Subcutaneous abdominal adipose tissue (tissue), 5 donors: Measurements from ENCODE around the gene REPS2.

ENCODE experiments used
- H3K27ac ChIP-seq: one replicate; pipeline ENCODE4 v1.7.0; 2013; ENCODE audit warnings: low read depth, mild to moderate bottlenecking, inconsistent platforms, low read length, moderate library complexity
- H3K27me3 ChIP-seq, 5 donors: one replicate each; pipeline ENCODE4 v1.7.0; 2013; ENCODE audit warnings: low read length in 5 of 5, inconsistent platforms in 1 of 5; ENCODE audit not compliant: control insufficient read depth in 5 of 5, insufficient read depth in 4 of 5
- H3K36me3 ChIP-seq, 5 donors: one replicate each; pipeline ENCODE4 v1.7.0; 2013; ENCODE audit warnings: low read length in 5 of 5; ENCODE audit not compliant: control insufficient read depth in 5 of 5, insufficient read depth in 5 of 5
- H3K4me1 ChIP-seq, 5 donors: one replicate each; pipeline ENCODE4 v1.7.0; 2013; ENCODE audit warnings: low read length in 5 of 5, mild to moderate bottlenecking in 3 of 5, moderate library complexity in 1 of 5; ENCODE audit not compliant: control insufficient read depth in 5 of 5, insufficient read depth in 5 of 5
- H3K4me3 ChIP-seq, 5 donors: one replicate each; pipeline ENCODE4 v1.7.0; 2013; ENCODE audit warnings: low read length in 5 of 5, low read depth in 1 of 5
- H3K9ac ChIP-seq, 5 donors: one replicate each; pipeline ENCODE4 v1.7.0; 2013; ENCODE audit warnings: low read length in 5 of 5, mild to moderate bottlenecking in 4 of 5, moderate library complexity in 3 of 5
- H3K9me3 ChIP-seq, 5 donors: one replicate each; pipeline ENCODE4 v1.7.0; 2013; ENCODE audit warnings: low read length in 5 of 5; ENCODE audit not compliant: control insufficient read depth in 5 of 5
- donor health status: healthy.
- donor health status: healthy.
- donor health status: healthy.
- donor health status: healthy.
- donor health status: healthy.

Gene REPS2

DNA sequence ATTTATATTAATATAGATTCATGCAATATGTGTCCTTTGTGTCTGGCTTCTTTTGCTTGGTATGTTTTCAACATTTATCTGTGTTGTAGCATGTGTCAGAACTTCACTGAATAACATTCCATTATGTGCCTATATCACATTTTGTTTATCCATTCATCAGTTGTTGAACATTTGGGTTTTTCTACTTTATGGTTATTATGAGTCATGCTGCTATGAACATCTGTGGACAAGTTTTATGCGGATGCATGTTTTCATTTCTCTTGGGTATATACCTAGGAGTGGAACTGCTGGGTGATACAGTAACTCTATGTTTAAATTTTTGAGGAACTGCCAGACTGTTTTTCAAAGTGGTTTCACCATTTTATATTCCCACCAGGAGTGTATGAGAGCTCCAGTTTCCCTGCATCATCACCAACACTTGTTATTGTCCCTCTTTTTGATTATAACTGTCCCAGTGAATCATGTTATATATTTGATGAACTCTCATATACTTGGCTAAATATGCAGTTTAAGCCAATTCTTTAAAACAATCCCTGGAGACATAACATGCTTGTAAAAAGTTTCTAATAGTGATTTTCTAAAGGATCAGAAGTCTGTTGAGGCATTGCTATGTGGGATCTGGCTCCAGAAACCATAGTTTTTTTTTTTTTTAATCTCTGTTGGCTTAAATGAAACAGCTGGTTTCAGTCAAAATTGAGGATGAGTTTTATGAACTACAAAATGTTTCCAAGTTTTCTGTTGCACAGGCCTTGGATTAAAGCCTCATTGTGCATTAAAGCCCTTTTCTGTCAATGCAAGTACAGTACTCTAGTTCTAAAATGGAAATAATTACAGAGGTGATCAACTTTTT lies 21.6 kb upstream of the REPS2 start:
- peaks cover 0 to 5% (median 0%) of the 10 kb centered on the region in 5 donors for H3K27me3 ChIP-seq
- no peaks in the 10 kb centered on the region for H3K36me3 ChIP-seq
- peaks cover 0 to 11% (median 6%) of the 10 kb centered on the region in 5 donors for H3K9me3 ChIP-seq
- no peak overlapping the region for H3K27ac ChIP-seq
- H3K4me1 ChIP-seq, result no peaks in the 10 kb centered on the region
- H3K4me3 ChIP-seq, result no peak overlapping the region
- no peak overlapping the region for H3K9ac ChIP-seq

DNA sequence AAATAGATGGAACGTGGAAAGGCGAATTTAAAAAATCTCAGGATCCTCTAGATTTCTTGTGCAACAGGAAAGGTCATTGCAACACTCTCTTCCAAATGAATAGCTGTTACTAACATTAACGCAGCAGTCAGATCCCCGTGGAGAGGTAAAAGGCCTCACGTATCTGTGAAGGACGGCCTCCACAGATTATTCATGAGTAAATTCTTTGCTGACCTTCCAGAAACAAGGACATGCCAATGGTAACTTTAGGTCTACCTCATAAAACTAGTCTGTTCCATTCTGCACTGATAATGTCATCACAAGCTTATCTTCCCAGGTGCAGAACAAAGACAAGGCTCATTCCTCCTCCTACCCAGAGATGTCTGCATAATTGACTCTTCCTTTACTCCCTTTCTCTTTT lies 16.1 kb upstream of the REPS2 start:
- Histone ChIP-seq H3K4me3 (no peak overlapping the region), H3K27me3 (peaks cover 3 to 17% (median 8%) of the 10 kb centered on the region in 5 donors), H3K36me3 (no peaks in the 10 kb centered on the region), H3K4me1 (no peaks in the 10 kb centered on the region), H3K9ac (no peak overlapping the region), H3K9me3 (no peaks in the 10 kb centered on the region), H3K27ac (no peak overlapping the region)

DNA sequence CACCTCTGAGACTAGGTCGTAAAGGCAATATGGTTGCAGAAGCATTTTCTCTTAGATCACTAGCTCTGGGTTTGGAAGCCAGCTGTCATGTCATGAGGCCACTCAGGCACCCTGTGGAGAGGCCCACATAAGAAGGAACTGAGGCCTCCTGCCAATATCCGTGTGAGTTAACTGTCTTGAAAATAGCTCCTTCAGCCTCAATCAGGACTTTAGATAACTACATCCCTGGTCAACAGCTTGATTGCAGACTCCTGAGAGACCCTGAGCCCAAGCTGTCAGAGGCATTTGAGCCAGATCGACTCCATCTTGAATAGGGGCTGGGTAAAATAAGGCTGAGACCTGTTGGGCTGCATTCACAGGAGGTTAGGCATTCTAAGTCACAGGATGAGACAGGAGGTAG lies 15.1 kb upstream of the REPS2 start:
- H3K27ac ChIP-seq, result no peak overlapping the region
- H3K9ac ChIP-seq, result no peak overlapping the region
- no peak overlapping the region for H3K4me3 ChIP-seq
- H3K9me3 ChIP-seq, result no peaks in the 10 kb centered on the region
- no peaks in the 10 kb centered on the region for H3K4me1 ChIP-seq
- H3K27me3 ChIP-seq, result peaks cover 3 to 17% (median 10%) of the 10 kb centered on the region in 5 donors
- no peaks in the 10 kb centered on the region for H3K36me3 ChIP-seq

DNA sequence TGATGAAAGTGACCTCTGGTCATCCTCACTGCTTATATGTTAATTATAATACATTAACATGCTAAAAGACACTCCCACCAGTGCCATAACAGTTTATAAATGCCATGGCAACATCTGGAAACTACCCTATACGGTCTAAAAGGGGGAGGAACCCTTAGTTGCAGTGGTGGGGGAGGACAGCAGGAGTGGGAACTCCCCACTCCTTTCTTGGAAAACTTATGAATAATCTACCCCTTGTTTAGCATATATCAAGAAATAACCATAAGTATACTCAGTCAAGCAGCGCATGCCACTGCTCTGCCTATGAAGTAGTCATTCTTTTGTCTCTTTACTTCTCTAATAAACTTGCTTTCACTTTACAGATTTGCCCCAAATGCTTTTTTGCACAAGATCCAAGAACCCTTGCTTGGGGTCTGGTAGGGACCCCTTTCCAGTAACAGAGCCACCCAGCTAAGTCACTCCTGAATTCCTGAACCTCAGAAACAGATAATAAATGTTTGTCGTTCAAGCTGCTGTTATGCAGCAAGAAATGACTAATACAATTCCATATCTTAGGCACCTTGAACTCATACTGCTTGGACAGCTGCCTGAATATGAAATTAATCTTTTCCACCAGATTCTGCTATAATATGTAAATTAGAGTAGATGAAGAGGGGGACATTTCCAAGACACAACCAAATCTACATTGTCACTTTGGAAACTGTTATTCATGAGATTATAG lies 14.4 kb upstream of the REPS2 start:
- no peaks in the 10 kb centered on the region for H3K36me3 ChIP-seq
- no peak overlapping the region for H3K9ac ChIP-seq
- H3K4me1 ChIP-seq, result no peaks in the 10 kb centered on the region
- no peak overlapping the region for H3K27ac ChIP-seq
- H3K27me3 ChIP-seq, result peaks cover 3 to 17% (median 10%) of the 10 kb centered on the region in 5 donors
- no peaks in the 10 kb centered on the region for H3K9me3 ChIP-seq
- no peak overlapping the region for H3K4me3 ChIP-seq

DNA sequence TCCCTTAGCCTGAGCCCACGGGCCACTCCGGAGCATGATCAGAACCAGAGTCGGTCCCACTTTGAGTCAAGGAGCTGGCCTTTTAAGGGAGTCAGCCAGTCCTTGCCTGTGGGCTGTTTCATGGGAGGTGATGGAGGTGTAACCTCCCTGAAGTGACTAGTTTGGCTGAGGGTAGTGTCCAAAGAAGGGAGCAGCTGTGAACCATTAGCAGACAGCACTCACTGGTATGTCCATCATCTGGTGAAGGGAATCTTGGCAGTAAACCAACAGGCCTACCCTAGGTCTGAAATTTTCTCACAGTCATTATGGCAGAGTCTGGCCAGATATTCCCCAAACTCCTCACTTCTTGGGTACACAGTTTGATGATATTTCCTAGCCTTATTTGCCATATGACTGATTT lies 12.3 kb upstream of the REPS2 start:
- Histone ChIP-seq H3K9me3 (peaks cover 0 to 9% (median 4%) of the 10 kb centered on the region in 5 donors), H3K27me3 (peaks cover 3 to 20% (median 8%) of the 10 kb centered on the region in 5 donors), H3K4me3 (no peak overlapping the region), H3K27ac (no peak overlapping the region), H3K36me3 (no peaks in the 10 kb centered on the region), H3K9ac (no peak overlapping the region), H3K4me1 (no peaks in the 10 kb centered on the region)

DNA sequence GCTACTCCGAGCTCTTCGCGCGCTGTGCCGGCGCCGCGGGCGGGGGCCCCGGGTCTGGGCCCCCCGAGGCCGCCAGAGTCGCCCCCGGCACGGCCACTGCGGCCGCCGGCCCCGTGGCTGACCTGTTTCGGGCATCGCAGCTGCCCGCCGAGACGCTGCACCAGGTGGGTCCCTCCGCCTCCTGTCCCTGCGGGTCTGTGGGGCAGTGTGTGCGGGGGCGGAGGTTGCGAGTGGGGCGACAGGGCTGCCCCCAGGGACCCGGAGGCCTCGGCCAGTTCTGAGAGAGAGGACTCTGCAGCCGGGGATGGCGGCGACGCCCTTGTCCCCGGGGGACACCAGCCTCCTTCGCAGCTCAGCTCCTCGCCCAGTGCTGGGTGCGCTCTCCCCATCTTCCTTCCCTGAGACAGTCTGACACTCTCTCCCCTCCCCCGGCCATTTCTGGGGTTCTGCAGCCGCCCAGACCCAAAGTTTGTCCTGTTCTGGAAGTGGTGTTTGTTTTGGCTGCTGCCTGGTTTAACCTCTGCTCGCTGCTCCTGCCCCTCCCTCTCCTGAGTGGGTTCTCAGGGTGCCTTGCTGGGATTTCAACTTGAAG lies 609 bp downstream of the REPS2 start:
- peaks cover 0 to 10% (median 7%) of the 10 kb centered on the region in 5 donors for H3K27me3 ChIP-seq
- peak overlapping the region in 2 of 5 donors; percentile 47 to 51 for H3K9ac ChIP-seq
- H3K4me1 ChIP-seq, result peaks cover 0 to 14% (median 6%) of the 10 kb centered on the region in 5 donors
- no peak overlapping the region for H3K27ac ChIP-seq
- H3K4me3 ChIP-seq, result peak overlapping the region; percentile 58 to 68 (median 63)
- H3K9me3 ChIP-seq, result peaks cover 0 to 6% (median 5%) of the 10 kb centered on the region in 5 donors
- H3K36me3 ChIP-seq, result no peaks in the 10 kb centered on the region

DNA sequence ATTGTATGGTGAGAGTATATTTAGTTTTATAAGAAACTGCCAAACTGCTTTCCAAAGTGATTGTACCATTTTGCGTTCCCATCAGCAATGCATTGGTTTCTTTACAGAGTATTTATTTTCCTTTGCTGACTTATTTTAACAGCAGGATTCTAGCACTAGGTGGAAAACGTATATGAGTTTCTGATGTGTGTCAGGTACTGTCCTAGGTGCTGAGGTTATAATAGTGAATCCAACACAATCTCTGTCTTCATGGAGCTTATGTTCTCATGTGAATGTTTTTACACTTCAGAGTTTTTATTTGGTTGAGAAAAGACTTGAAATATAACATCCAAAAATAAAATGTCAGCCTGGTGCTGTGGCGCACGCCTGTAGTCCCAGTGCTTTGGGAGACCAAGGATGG lies 4.0 kb downstream of the REPS2 start:
- H3K27me3 ChIP-seq, result peaks cover 2 to 14% (median 10%) of the 10 kb centered on the region in 5 donors
- no peaks in the 10 kb centered on the region for H3K36me3 ChIP-seq
- H3K27ac ChIP-seq, result no peak overlapping the region
- H3K4me3 ChIP-seq, result no peak overlapping the region
- no peaks in the 10 kb centered on the region for H3K9me3 ChIP-seq
- no peak overlapping the region for H3K9ac ChIP-seq
- H3K4me1 ChIP-seq, result peaks cover 0 to 14% (median 6%) of the 10 kb centered on the region in 5 donors

DNA sequence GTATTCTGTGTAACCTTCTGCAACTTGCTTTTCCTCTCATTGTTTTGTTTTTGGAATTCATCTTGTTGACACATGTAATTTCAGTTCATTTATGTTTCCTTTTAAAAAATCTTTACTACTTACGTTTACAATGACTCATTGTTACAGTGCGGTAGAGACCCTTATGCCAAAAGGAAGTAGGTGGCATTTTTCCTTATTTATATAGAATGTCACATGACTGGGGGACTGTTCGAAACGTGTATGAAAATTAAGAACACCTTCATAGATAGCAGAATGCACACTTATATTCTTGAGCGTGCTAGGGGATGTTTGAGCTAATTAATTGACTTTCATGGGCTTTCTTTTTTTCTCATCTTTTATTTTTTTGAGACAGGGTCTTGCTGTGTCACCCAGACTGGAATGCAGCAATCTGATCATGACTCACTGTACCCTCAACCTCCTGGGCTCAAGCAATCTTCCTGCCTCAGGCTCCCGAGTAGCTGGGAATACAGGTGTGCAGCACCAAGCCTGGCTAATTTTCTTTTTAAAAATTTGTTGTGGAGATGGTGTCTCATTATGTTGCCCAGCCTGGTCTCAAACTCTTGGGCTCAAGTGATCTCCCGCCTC lies 7.3 kb downstream of the REPS2 start:
- Histone ChIP-seq H3K27me3 (peaks cover 3 to 19% (median 15%) of the 10 kb centered on the region in 5 donors), H3K4me1 (peaks cover 0 to 7% (median 2%) of the 10 kb centered on the region in 5 donors), H3K36me3 (no peaks in the 10 kb centered on the region), H3K9ac (no peak overlapping the region), H3K4me3 (no peak overlapping the region), H3K27ac (no peak overlapping the region), H3K9me3 (no peaks in the 10 kb centered on the region)

DNA sequence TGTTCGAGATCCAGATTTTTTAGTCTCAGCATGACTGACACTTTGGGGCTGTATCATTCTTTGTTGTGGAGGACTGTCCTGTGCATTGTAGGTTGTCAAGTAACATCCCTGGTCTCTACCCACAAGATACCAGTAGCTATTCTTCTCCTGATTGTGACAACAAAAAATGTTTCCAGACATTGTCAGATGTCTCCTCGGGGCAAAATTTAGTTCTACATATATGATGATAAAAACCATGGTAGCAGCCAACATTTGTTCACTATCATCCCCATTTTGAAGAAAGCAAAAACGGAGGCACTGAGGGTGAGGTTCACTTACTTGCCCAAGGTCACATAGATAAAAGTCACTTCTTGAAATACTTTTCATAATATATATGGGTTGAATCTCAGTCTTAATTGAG lies 11.3 kb downstream of the REPS2 start:
- Histone ChIP-seq H3K9ac (no peak overlapping the region), H3K4me3 (no peak overlapping the region), H3K36me3 (no peaks in the 10 kb centered on the region), H3K27me3 (peaks cover 5 to 19% (median 11%) of the 10 kb centered on the region in 5 donors), H3K9me3 (no peaks in the 10 kb centered on the region), H3K27ac (no peak overlapping the region), H3K4me1 (peaks cover 0 to 7% (median 2%) of the 10 kb centered on the region in 5 donors)
